Activated effector memory CD4-positive, alpha-beta T cell treated with anti-CD3 and anti-CD28 coated beads, Interleukin-2, amount 50 U/mL, for 16 hours (primary cell): ENCODE data around the gene SUGCT.
"Not testable (repeated sequence)": the region's sequence is repeated elsewhere in the genome, so short reads cannot be mapped to it uniquely, and the experiment has no call there.

Experiments used
- DNase-seq: peaks from one replicate; pipeline ENCODE4 v3.0.0-alpha.2; 2020

The SUGCT gene

DNA sequence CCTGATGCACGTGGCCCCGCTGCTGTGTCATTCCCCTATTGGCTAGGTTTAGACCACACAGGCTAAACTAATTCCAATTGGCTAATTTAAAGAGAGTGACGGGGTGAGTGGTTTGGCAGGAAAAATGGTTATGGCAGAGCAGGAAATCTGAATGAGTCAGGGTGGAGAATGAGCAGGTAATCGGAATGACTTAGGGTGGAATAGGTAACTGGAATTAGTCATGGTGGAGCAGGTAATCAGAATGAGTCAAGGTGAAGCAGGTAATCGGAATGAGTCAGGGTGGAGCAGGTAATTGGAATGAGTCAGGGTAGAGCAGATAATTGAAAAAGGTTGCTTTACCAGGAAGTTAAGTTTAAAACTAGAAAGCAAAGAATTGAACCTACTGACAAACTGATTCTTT lies 7.1 kb downstream of the SUGCT start:
- DNase-seq: not testable (repeated sequence)

DNA sequence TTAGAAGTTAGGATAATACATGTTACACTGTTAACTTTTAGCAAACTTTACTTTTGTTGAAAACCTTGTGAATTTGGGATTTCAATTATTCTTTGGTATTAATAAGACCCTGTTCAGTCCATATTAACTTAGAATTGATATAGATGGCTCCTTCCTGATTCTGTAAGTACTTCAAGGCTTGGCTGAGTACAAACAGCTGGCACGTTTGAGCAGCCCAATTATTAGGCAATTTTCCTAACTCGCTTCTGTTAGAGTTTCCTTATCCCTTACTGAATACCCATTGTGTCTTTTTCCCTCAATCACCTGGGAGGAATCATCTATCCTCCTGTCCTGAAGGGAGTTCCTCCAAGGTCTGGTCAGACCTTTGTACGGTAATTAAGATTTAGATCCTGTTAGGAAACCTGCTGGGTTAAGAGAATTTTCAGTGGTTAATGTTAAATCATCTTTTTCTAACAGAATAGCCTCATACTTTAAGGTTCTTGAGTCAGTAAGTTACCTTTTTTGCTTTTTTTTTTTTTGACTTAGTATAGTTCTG lies 10.9 kb downstream of the SUGCT start:
- not testable (repeated sequence) for DNase-seq

GRCh38 chr7:40147371-40148246 lies 12.8 kb downstream of the SUGCT start:
- DNase-seq: no peak

DNA sequence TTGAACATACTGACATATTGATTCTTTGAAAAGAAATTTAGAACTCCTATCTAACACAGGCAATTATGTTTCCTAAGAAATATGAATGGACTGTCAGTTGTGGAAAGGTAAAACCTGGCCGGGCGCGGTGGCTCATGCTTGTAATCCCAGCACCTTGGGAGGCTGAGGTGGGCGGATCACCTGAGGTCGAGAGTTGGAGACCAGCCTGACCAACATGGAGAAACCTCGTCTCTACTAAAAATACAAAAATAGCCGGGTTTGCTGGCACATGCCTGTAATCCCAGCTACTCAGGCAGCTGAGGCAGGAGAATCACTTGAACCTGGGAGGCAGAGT lies 13.4 kb downstream of the SUGCT start:
- not testable (repeated sequence) for DNase-seq

GRCh38 chr7:40148671-40149070 lies 13.9 kb downstream of the SUGCT start:
- no peak for DNase-seq

DNA sequence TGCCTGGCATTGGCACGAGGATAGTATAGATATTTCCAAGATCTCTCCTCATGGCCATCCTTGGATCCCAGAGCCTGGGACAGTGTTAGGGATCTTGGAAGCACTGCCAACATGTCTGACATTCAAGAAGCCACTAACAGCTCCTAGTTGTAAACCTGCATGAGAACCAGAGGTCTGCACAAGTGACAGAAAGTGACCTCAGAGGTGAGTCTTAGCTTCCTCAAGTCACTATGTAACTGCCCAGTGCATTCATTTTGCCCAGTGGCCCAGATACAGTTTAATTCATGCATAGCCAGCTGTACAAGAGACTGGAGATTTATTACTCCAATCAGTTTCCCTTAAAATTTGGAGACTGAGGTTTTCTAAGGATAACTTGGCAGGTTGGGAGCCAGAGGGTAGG lies 16.7 kb downstream of the SUGCT start:
- no peak for DNase-seq

- DNase-seq: no peak
These were observed 22.2 kb downstream of the SUGCT start for GRCh38 chr7:40156988-40157387.

DNA sequence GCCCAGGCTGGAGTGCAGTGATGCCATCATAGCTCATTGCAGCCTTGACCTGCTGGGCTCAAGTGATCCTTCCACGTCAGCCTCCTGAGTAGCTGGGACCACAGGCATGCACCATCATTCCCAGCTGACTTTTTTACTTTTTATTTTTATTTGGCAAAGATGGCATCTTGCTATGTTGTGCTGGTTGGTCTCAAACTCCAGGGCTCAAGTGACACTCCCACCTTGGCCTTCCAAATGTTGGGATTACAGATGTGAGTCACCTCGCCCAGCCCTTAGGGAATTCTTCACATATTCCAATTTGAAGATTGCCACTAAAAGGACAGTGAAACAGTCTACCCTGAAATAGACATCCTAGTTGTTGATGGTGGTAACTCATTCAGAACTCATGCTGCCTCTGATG lies 27.7 kb downstream of the SUGCT start:
- DNase-seq: no peak

- DNase-seq: no peak
These were observed 30.4 kb downstream of the SUGCT start for GRCh38 chr7:40165216-40165615.

DNA sequence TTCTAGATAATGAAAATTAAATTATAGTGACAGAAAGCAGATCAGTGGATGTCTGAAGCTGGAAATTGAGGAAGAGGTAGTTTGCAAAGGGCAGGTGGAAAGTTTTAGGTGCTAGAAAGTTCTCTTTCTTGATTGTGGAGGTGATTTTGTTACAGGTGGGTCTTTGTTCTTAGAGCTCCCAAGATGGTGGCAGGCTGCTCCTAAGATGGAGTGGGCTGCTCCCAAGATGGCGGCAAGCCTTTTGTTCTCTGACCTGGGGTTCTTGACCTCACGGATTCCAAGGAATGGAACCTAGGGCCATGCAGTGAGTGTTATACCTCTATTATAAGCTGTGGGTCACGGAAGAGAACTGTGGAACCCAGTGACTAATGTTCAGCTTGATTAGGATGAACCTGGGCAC lies 32.5 kb downstream of the SUGCT start:
- DNase-seq: no peak

DNA sequence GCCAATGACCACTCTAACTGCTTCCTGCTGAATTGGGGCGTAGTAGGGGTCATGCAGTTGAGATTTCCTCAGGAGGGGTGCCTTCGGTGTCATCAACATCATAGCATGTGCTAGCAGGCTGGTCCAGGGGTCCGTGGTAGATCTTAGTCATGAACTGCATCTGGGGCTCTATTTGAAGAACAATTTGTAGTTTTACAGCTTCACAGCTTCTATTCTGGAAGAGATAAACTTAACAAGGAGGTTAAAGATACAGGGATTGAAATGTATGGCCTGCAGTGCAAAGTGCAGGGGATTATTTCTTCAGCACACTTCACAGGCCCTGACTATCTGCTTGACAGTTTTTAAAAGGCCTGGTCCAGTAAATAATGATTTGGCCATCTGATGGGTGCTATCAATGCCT lies 33.5 kb downstream of the SUGCT start:
- DNase-seq: not testable (repeated sequence)

- DNase-seq: not testable (repeated sequence)
These were observed 38.3 kb downstream of the SUGCT start for GRCh38 chr7:40173121-40173520.

DNA sequence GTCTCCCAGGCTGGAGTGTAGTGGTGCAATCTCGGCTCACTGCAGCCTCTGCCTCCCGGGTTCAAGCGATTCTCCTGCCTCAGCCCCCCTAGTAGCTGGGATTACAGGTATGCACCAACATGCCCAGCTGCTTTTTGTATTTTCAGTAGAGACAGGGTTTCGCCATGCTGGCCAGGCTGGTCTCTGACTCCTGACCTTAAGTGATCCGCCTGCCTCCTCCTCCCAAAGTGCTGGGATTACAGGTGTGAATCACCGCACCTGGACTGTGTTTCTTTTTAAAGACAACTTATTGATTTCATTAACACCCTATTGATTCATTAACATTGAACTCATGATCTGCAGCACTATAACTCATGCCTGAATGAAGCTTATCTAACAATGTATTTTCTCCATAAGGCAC lies 40.5 kb downstream of the SUGCT start:
- not testable (repeated sequence) for DNase-seq

GRCh38 chr7:40175725-40176510 lies 41.1 kb downstream of the SUGCT start:
- DNase-seq: no peak

GRCh38 chr7:40177071-40177470 lies 42.3 kb downstream of the SUGCT start:
- no peak for DNase-seq

DNA sequence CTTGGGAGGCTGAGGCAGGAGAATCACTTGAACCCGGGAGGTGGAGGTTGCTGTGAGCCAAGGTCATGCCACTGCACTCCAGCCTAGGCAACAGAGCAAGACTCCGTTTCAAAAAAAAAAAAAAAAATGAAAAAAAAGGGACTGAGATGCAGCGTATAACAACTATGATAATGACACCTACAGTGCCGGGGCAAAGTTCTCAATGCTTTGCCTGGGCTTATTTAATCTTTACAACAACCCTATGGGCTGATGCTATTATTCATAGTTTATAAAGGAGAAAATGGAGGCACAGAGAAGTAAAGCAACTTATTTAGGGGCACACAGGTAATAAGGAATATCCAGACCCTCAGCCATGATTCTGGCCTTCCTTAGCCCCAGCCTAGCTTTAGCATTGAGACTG lies 47.6 kb downstream of the SUGCT start:
- no peak for DNase-seq

GRCh38 chr7:40186586-40186985 lies 51.8 kb downstream of the SUGCT start:
- DNase-seq: no peak

DNA sequence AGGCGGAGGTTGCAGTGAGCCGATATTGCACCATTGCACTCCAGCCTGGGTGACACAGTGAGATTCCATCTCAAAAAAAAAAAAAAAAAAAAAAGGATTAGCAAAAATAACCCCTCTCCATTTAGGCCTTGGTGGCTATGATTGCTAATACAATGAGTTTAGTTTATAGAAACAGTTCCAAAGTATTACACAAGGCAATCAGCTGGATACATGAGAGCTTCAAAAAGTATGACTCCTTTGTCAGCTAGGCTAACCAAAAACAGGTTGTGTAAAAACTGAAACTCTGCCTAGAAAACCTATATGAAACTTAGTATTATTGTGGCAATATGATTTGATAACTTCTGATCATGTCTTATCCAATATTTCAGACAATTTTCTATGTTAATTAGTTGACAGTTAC lies 57.2 kb downstream of the SUGCT start:
- no peak for DNase-seq

DNA sequence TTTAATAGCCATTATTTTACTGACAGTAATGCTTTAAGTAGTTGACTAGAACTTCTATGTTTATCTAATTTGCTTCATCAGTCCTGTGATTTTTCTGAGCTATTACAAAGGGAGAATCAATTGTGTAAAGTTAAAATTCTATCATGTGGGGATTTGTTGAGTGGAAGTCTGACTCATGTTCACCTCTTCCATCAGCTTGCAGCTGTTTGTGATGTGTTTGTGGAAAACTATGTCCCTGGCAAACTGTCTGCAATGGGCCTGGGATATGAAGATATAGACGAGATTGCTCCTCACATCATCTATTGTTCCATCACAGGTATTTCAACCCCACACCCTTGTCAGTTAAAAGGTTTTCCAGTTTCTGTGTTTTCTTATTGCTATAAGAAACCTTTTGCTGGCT lies 59.9 kb downstream of the SUGCT start:
- no peak for DNase-seq

- no peak for DNase-seq
These were observed 62.7 kb downstream of the SUGCT start for GRCh38 chr7:40197527-40197926.

GRCh38 chr7:40199076-40199802 lies 64.4 kb downstream of the SUGCT start:
- no peak for DNase-seq

DNA sequence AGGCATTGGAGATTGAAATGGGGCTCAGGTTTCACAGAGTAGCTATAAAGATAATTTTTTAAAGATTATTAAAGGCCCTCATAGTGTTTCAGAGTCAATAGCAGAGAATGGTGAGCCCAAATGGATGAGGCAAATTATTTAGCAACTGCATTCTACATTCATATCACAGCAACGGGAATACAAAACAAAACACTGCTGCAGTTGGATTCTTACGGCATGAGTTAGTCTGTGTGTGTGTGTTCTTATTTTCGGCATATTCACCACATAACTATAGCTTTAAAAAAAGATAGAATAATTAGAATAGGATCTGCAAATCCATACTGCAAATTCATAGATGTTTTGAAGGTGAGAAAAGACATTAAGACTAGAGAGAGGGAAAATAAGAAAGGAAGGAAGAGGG lies 66.0 kb downstream of the SUGCT start:
- DNase-seq: no peak

- no peak for DNase-seq
These were observed 68.0 kb downstream of the SUGCT start for GRCh38 chr7:40202851-40203250.
